HG02588 (cell line): ENCODE results near the gene SLC15A3.

ENCODE experiments used
- ATAC-seq: cut with Tn5 transposase; IDR thresholded peaks from one replicate; pipeline ENCODE4 v1.9.1; 2021; ENCODE audit warnings: mild to moderate bottlenecking, moderate library complexity; ENCODE audit not compliant: unreplicated experiment

Gene SLC15A3

GRCh38 chr11:60931917-60932316 is 20.1 kb downstream of the SLC15A3 start:
- no peak for ATAC-seq

GRCh38 chr11:60930394-60930793 is 21.6 kb downstream of the SLC15A3 start:
- no peak for ATAC-seq

GRCh38 chr11:60929764-60930163 is 22.2 kb downstream of the SLC15A3 start:
- ATAC-seq, result no peak

GRCh38 chr11:60928563-60929001 is 23.4 kb downstream of the SLC15A3 start:
- no peak for ATAC-seq

- no peak for ATAC-seq
Measured at GRCh38 chr11:60927600-60927999, 24.4 kb downstream of the SLC15A3 start.

GRCh38 chr11:60927061-60927592 is 24.8 kb downstream of the SLC15A3 start:
- no peak for ATAC-seq

- ATAC-seq, result no peak
Measured at GRCh38 chr11:60926500-60926899, 25.5 kb downstream of the SLC15A3 start.

- no peak for ATAC-seq
Measured at GRCh38 chr11:60925868-60926267, 26.1 kb downstream of the SLC15A3 start.

GRCh38 chr11:60924906-60925853 is 26.8 kb downstream of the SLC15A3 start:
- ATAC-seq, result no peak

GRCh38 chr11:60924110-60924905 is 27.7 kb downstream of the SLC15A3 start, which contains the start of gene TMEM132A:
TSS of gene TMEM132A (plus strand) at chr11:60924460. CDS start at chr11:60924634, 174 bp downstream.
- no peak for ATAC-seq

GRCh38 chr11:60923800-60924109 is 28.2 kb downstream of the SLC15A3 start:
- no peak for ATAC-seq

- ATAC-seq, result no peak
Measured at GRCh38 chr11:60923326-60923725, 28.6 kb downstream of the SLC15A3 start.

- ATAC-seq, result no peak
Measured at GRCh38 chr11:60922906-60923305, 29.1 kb downstream of the SLC15A3 start.

GRCh38 chr11:60921777-60922335 is 30.1 kb downstream of the SLC15A3 start:
- no peak for ATAC-seq

GRCh38 chr11:60921259-60921658 is 30.7 kb downstream of the SLC15A3 start:
- ATAC-seq, result no peak

- no peak for ATAC-seq
Measured at GRCh38 chr11:60919956-60920355, 32.0 kb downstream of the SLC15A3 start.

- ATAC-seq, result no peak
Measured at GRCh38 chr11:60919320-60919719, 32.7 kb downstream of the SLC15A3 start.

- no peak for ATAC-seq
Measured at GRCh38 chr11:60918939-60919265, 33.1 kb downstream of the SLC15A3 start.

GRCh38 chr11:60918251-60918938 is 33.6 kb downstream of the SLC15A3 start:
- no peak for ATAC-seq

- no peak for ATAC-seq
Measured at GRCh38 chr11:60917267-60917666, 34.7 kb downstream of the SLC15A3 start.
